Measurements from ENCODE around the gene TOX2.

The TOX2 gene

DNA sequence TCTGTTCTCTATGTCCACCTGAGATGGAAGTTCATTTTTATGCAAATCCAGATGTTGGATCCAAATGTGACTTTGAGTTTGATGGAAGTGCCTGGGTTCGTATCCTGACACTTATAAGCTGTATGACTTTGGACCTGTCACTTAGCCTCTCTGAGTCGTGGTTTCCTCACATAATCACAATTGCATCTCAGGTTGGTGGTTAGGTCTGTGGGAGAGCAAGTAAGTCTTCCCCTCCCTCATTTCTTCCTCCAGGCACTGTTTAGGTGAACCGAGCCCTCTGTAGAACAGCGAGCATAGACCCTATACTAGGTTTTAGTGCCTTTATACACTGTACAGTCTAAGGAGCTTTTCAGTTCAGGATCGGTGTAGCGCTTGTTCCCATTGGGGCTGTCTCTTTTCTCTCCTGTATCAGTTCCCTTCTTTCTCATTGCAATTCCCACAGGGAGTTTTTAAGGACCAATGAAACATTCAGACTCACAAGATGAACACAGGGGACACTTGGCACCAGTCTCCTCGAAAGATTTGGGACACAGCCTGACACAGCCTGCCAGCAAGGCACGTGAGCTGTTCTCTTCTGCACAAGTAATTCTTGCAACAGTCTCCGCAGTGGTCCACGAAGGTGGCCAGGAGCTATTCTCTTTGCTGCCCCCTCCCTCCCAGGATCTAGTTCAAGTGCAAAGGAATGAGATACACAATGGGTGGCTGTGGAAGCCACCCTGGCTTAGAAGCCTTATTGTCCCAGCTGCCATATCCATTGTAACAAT is 11.8 kb downstream of the TOX2 start:
- no peak overlapping the region for H3K4me3 ChIP-seq (ENCODE audit: low read depth, low read length)
- H3K27ac ChIP-seq: no peak overlapping the region

DNA sequence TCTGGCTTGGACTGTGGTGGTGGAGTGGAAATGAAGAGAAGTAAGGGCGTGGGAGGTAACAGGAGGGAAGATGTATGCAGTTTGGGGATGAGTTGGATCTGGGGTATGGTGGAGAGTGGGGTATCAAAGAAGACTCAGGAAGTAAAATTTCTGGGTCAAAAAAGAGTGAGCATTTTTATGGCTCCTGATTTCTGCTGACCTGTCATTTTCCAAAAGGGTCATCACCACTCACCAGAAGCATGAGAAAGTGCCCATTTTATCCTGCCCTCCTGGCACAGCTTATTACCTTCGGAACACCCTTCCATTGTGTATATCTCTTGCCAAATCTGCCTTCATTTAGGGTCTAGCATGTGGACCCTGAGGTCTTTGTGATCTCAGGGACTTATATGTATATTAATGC is 17.3 kb downstream of the TOX2 start:
- no peaks in the 10 kb centered on the region for H3K27me3 ChIP-seq (replicated peaks)
- no peak overlapping the region for H3K27ac ChIP-seq
- in situ Hi-C loops (cut with HindIII; ENCODE audit: low pct_ligation_motif_present, low sequenced_read_pairs): no loop called here
- DNase-seq: no peak
- H3K36me3 ChIP-seq (replicated peaks): no peaks in the 10 kb centered on the region
- H3K4me3 ChIP-seq (ENCODE audit: low read depth, low read length): no peak overlapping the region
- TF ChIP-seq, protein P1, sequence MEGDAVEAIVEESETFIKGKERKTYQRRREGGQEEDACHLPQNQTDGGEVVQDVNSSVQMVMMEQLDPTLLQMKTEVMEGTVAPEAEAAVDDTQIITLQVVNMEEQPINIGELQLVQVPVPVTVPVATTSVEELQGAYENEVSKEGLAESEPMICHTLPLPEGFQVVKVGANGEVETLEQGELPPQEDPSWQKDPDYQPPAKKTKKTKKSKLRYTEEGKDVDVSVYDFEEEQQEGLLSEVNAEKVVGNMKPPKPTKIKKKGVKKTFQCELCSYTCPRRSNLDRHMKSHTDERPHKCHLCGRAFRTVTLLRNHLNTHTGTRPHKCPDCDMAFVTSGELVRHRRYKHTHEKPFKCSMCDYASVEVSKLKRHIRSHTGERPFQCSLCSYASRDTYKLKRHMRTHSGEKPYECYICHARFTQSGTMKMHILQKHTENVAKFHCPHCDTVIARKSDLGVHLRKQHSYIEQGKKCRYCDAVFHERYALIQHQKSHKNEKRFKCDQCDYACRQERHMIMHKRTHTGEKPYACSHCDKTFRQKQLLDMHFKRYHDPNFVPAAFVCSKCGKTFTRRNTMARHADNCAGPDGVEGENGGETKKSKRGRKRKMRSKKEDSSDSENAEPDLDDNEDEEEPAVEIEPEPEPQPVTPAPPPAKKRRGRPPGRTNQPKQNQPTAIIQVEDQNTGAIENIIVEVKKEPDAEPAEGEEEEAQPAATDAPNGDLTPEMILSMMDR (IDR thresholded peaks at IDR 0.05; ENCODE audit: low read depth, low read length, missing control alignments): no peak

More for the DNA sequence above, 11.8 kb downstream of the TOX2 start:
- in situ Hi-C loops (cut with HindIII; ENCODE audit: low pct_ligation_motif_present, low sequenced_read_pairs): no loop called here
- no peak for DNase-seq
- H3K27me3 ChIP-seq (replicated peaks): peaks cover 2% of the 10 kb centered on the region
- no peaks in the 10 kb centered on the region for H3K36me3 ChIP-seq (replicated peaks)
- TF ChIP-seq, protein P1 (IDR thresholded peaks at IDR 0.05; ENCODE audit: low read depth, low read length, missing control alignments): no peak

DNA sequence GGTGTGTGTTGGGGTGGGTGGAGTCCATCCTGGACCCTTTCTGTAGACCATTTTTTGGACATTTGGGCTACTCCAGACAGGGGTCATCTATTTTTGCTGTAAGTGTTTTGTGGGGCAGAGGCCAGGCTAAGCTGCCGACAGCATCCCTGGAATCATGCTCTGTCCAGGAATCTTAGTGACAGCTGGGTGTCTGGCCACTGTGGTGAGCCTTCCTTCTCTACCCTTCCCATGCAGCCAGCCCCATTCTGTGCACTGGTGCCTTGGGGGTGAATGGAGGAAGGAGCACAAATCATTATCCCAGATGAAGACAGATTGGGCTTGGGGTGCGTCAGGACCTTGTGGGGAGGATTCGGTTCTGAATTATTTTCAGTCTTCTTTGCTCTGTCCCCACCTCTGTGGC is 20.2 kb downstream of the TOX2 start:
- DNase-seq: no peak
- no peak overlapping the region for H3K4me3 ChIP-seq (ENCODE audit: low read depth, low read length)
- no peak overlapping the region for H3K27ac ChIP-seq
- H3K27me3 ChIP-seq (replicated peaks): no peaks in the 10 kb centered on the region
- no peaks in the 10 kb centered on the region for H3K36me3 ChIP-seq (replicated peaks)
- TF ChIP-seq, protein P1 (IDR thresholded peaks at IDR 0.05; ENCODE audit: low read depth, low read length, missing control alignments): no peak
- in situ Hi-C loops (cut with HindIII; ENCODE audit: low pct_ligation_motif_present, low sequenced_read_pairs): no loop called here

DNA sequence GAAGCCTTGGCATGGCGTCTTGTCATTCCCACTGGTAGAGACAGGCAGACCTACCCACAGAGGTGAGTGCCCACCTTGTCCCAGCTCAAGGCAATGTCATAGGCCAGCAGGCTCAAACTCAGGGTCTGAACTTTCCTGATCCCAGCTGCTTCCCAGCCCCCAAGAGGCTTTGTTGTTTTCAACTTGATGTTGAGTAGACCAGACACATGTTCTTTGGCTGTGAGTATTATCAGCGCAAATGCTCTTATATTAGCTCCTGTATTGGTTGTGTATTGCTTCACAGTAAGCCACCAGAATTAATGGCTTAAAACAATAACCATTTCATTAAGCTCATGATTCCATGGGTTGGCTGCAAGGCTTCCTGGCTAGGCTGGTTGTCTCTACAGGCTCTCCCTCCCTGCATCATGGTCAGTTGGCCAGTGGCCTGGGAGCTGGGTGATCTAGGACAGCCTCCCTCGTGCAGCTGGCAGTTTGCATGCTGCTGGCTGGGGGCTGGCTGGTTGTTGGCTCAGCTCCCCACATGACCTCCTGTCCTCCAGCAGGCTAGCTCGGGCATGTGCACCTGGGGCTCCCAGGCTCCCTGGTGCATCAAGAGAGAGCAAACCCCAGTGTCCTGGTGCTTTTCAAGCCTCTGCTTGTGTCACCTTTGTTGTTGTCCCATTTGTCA is 21.6 kb downstream of the TOX2 start:
- TF ChIP-seq, protein P1 (IDR thresholded peaks at IDR 0.05; ENCODE audit: low read depth, low read length, missing control alignments): no peak
- no peak for DNase-seq
- Histone ChIP-seq H3K36me3 (replicated peaks) (no peaks in the 10 kb centered on the region), H3K27ac (no peak overlapping the region), H3K4me3 (ENCODE audit: low read depth, low read length) (no peak overlapping the region), H3K27me3 (replicated peaks) (no peaks in the 10 kb centered on the region)
- in situ Hi-C loops (cut with HindIII; ENCODE audit: low pct_ligation_motif_present, low sequenced_read_pairs): no loop called here

DNA sequence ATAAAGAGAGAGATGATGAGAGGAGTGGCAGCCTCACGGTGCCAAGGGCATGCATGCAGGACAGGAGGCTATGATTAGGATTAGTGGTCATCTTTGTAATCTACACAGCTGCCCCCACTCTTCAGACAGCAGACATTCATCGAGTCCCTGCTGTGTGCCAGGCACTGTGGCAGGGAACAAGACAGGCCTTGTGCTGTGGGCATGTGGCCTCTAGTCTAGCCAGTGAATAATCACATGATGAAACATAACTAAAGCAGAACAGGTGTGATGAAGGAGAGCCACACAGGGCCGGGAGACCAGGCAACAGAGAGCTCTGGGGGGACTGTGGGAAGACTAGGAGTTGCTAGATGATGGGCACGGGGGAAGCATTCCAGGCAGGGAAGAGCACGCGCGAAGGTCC is 22.2 kb downstream of the TOX2 start:
- H3K4me3 ChIP-seq (ENCODE audit: low read depth, low read length): no peak overlapping the region
- TF ChIP-seq, protein P1 (IDR thresholded peaks at IDR 0.05; ENCODE audit: low read depth, low read length, missing control alignments): no peak
- H3K27ac ChIP-seq: no peak overlapping the region
- no peaks in the 10 kb centered on the region for H3K36me3 ChIP-seq (replicated peaks)
- DNase-seq: no peak
- H3K27me3 ChIP-seq (replicated peaks): no peaks in the 10 kb centered on the region
- in situ Hi-C loops (cut with HindIII; ENCODE audit: low pct_ligation_motif_present, low sequenced_read_pairs): no loop called here
